NT2/D1 (cell line): ENCODE measurements around the gene COPZ1.

Source experiments
- DNase-seq: peaks from one replicate; pipeline ENCODE4 v3.0.0-alpha.2; 2011; ENCODE audit warnings: low read depth, low spot score
- H3K27me3 ChIP-seq: 2 replicates; pipeline ENCODE4 v1.6.0; 2011; ENCODE audit warnings: mild to moderate bottlenecking; ENCODE audit not compliant: insufficient read length, insufficient read depth
- H3K36me3 ChIP-seq: 2 replicates; pipeline ENCODE4 v1.6.1; 2011; ENCODE audit warnings: mild to moderate bottlenecking, low read length, mixed read lengths; ENCODE audit not compliant: insufficient read depth, insufficient read length
- H3K4me1 ChIP-seq: 2 replicates; pipeline ENCODE4 v1.5.1; 2011; ENCODE audit not compliant: insufficient read depth, insufficient read length
- H3K4me3 ChIP-seq: 2 replicates; pipeline ENCODE4 v1.5.1; 2011; ENCODE audit warnings: low read depth; ENCODE audit not compliant: insufficient read length
- H3K9ac ChIP-seq: 2 replicates; pipeline ENCODE4 v1.6.0; 2011; ENCODE audit warnings: low read depth; ENCODE audit not compliant: insufficient read length
- H3K9me3 ChIP-seq: 2 replicates; pipeline ENCODE4 v1.5.1; 2011; ENCODE audit warnings: mild to moderate bottlenecking, low read length; ENCODE audit not compliant: insufficient read depth
- SUZ12 ChIP-seq: IDR thresholded peaks from 2 replicates; pipeline ENCODE4 v1.6.1; 2011; ENCODE audit not compliant: insufficient read length, insufficient read depth; ENCODE audit errors: extremely low read depth
- YY1 ChIP-seq: IDR thresholded peaks from 2 replicates; pipeline ENCODE4 v1.6.1; 2011; ENCODE audit not compliant: insufficient read length, insufficient read depth
- ZNF274 ChIP-seq: IDR thresholded peaks from 2 replicates; pipeline ENCODE4 v1.6.1; 2011; ENCODE audit warnings: mild to moderate bottlenecking, low read depth, low read length

COPZ1 gene

GRCh38 chr12:54377797-54378515 is 53.0 kb downstream of the COPZ1 start:
- Histone ChIP-seq H3K9ac (peak overlapping the region; percentile 37), H3K4me3 (no peak overlapping the region)

GRCh38 chr12:54378796-54379397 is 54.0 kb downstream of the COPZ1 start:
- no peak for DNase-seq
- peak overlapping the region; percentile 37 for H3K9ac ChIP-seq
- TF ChIP-seq YY1 (no peak), SUZ12 (no peak), ZNF274 (no peak)
- no peaks in the 10 kb centered on the region for H3K9me3 ChIP-seq
- no peaks in the 10 kb centered on the region for H3K27me3 ChIP-seq
- H3K4me1 ChIP-seq, result peaks cover 29% of the 10 kb centered on the region
- peak overlapping the region; percentile 27 for H3K4me3 ChIP-seq
- peaks cover 31% of the 10 kb centered on the region for H3K36me3 ChIP-seq

More at GRCh38 chr12:54377797-54378515, 53.0 kb downstream of the COPZ1 start:
- TF ChIP-seq ZNF274 (no peak), SUZ12 (no peak), YY1 (no peak)
- no peak for DNase-seq
- Histone ChIP-seq H3K9me3 (no peaks in the 10 kb centered on the region), H3K27me3 (no peaks in the 10 kb centered on the region), H3K36me3 (peaks cover 32% of the 10 kb centered on the region), H3K4me1 (peaks cover 30% of the 10 kb centered on the region)

DNA sequence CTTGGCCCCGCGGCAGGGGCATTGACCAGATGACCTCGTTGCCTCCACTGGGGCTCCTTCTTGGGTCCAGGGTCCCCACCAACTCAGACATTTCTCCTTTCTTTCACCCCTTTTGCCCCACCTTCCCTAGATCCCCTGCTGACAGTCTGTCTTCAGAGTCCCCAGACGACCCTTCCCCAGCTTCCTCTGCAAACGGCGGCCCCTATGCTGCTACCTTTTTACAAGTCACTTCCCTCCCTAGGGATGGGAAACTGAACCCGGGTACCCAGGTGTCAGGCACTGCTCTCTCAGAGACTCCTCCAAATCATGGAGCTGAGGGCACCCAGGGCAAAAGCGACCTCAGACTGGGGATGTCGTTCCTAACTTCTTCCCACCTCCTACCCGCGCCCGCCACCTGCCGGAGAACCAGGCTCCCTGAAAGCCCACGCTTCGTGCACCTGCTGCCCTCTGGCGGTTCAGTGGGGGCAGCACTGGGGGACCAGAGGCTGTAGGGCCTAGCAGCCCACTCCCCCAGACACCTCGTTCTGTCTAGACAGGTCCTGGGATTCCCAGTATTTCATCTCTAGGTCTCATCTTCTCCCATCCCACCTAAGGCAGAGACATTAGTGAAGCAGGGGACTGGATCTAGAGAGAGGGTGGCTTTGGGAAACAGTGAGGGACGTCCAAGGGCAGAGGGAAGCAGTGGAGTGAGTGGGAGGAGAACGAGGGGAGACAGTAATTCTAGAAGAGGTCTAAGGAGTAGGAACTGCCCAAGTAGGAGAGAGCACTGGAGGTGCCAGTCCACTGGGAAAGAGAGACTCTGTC is 54.7 kb downstream of the COPZ1 start:
- peak overlapping the region; percentile 27 for H3K4me3 ChIP-seq
- no peaks in the 10 kb centered on the region for H3K27me3 ChIP-seq
- no peaks in the 10 kb centered on the region for H3K9me3 ChIP-seq
- H3K4me1 ChIP-seq, result peaks cover 28% of the 10 kb centered on the region
- peak; percentile 87 for DNase-seq
- H3K9ac ChIP-seq, result peak overlapping the region; percentile 35
- H3K36me3 ChIP-seq, result peaks cover 25% of the 10 kb centered on the region
- TF ChIP-seq SUZ12 (no peak), ZNF274 (no peak), YY1 (no peak)

- H3K9me3 ChIP-seq, result no peaks in the 10 kb centered on the region
- peaks cover 33% of the 10 kb centered on the region for H3K4me1 ChIP-seq
- H3K36me3 ChIP-seq, result peaks cover 19% of the 10 kb centered on the region
- no peak for TF ChIP-seq ZNF274
- no peak for TF ChIP-seq SUZ12
- TF ChIP-seq YY1, result no peak
- H3K27me3 ChIP-seq, result no peaks in the 10 kb centered on the region
- DNase-seq, result no peak
- no peak overlapping the region for H3K4me3 ChIP-seq
- H3K9ac ChIP-seq, result no peak overlapping the region
Measured at GRCh38 chr12:54381136-54381535, 56.2 kb downstream of the COPZ1 start.

GRCh38 chr12:54383041-54383609 is 58.2 kb downstream of the COPZ1 start:
- Histone ChIP-seq H3K4me3 (no peak overlapping the region), H3K4me1 (peaks cover 39% of the 10 kb centered on the region), H3K27me3 (no peaks in the 10 kb centered on the region), H3K9me3 (no peaks in the 10 kb centered on the region), H3K9ac (no peak overlapping the region), H3K36me3 (peaks cover 10% of the 10 kb centered on the region)
- TF ChIP-seq YY1, result no peak
- TF ChIP-seq ZNF274, result no peak
- TF ChIP-seq SUZ12, result no peak
- DNase-seq, result no peak

DNA sequence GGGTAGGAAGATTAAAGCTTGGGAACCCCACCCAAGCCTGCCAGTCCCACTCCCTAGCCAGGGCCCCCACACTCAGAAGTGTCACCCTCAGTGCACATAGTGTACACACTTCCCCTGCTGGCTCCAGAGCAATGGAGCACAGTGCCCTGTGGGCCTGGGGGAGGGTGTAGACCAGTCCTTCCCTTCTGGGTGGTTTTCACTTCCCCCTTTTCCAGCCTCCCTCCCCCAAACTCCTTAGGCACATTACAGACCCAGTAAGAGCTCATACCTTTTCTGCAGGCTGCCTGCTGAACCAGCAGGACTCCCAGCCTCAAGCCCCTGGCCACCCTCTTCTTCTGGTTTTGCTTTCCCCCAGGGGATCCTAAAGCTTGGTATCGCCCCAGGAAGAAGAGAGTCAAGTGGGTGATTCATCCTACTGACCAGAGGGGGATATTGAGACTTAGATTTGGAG is 59.7 kb downstream of the COPZ1 start, which contains the start of gene ZNF385A:
Gene ZNF385A, minus strand, starts transcription at position 143 of the 451 bp plus-strand sequence. CDS start 219 bp downstream, outside the sequence.
- peaks cover 8% of the 10 kb centered on the region for H3K36me3 ChIP-seq
- DNase-seq, result no peak
- peaks cover 39% of the 10 kb centered on the region for H3K4me1 ChIP-seq
- TF ChIP-seq SUZ12, result no peak
- no peak for TF ChIP-seq YY1
- no peak for TF ChIP-seq ZNF274
- no peaks in the 10 kb centered on the region for H3K9me3 ChIP-seq
- H3K9ac ChIP-seq, result peak within 1 kb of the TSS; percentile 65
- no peaks in the 10 kb centered on the region for H3K27me3 ChIP-seq
- H3K4me3 ChIP-seq, result peak within 1 kb of the TSS; percentile 21
